Adrenal gland (tissue), 5 donors: ENCODE results near the gene ITFG1.
A peak's percentile ranks its signal among the peaks of the same experiment; 100 is the strongest.

Experiments
- POLR2A ChIP-seq, 2 donors: fragments of 450-650 bp; IDR thresholded peaks; one replicate each; pipeline ENCODE4 v1.6.1; 2017; ENCODE audit warnings: antibody characterized with exemption in 2 of 2, mild to moderate bottlenecking in 2 of 2, moderate library complexity in 1 of 2
- TF ChIP-seq, protein P1 (sequence below), 6 experiments: fragments of 450-650 bp in 4 of 6; fragments of 200-600 bp in 2 of 6; sonication (generic) in 1 of 6; IDR thresholded peaks; 1 replicate in 5 of 6; 2 replicates in 1 of 6; pipeline versions ENCODE4 v1.5.1 to v1.8.0; 2016 to 2021; ENCODE audit warnings: antibody characterized with exemption in 6 of 6, mild to moderate bottlenecking in 2 of 6, moderate library complexity in 1 of 6
- donor health status: DM: no; HTN: no; CAD: no.

DNA sequence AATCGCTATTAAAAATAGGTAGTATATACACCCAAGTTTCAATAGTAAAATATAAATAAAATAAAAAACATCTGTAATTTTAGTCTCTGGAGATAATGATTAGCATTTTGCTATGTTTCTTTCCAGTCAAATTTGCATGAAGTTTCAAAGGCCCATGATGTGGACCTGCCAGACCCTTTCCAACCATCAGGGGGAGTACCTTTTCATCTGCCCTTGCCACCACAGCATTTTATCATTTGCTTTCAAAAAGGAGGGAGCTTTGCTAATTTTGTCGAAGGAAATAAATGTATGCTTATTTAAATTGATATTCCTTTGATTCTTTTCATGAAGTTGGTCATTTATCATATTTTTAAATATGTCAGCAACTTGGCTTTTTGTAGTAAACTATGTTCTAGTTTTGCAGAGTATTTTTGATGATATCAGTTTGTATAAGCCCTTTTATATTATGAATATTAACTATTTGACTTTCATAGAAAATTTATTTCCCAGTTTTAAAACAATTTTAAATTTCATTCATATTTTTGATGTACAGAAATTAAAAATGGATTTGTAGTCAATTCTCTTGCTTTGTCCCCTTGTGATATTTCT, 201.9 kb downstream of the ITFG1 start:
- TF ChIP-seq, protein P1, sequence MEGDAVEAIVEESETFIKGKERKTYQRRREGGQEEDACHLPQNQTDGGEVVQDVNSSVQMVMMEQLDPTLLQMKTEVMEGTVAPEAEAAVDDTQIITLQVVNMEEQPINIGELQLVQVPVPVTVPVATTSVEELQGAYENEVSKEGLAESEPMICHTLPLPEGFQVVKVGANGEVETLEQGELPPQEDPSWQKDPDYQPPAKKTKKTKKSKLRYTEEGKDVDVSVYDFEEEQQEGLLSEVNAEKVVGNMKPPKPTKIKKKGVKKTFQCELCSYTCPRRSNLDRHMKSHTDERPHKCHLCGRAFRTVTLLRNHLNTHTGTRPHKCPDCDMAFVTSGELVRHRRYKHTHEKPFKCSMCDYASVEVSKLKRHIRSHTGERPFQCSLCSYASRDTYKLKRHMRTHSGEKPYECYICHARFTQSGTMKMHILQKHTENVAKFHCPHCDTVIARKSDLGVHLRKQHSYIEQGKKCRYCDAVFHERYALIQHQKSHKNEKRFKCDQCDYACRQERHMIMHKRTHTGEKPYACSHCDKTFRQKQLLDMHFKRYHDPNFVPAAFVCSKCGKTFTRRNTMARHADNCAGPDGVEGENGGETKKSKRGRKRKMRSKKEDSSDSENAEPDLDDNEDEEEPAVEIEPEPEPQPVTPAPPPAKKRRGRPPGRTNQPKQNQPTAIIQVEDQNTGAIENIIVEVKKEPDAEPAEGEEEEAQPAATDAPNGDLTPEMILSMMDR (IDR thresholded peaks at IDR 0.05): peak; percentile 16 to 54 (median 43)
- TF ChIP-seq POLR2A (IDR thresholded peaks at IDR 0.05): no peak
